IMR-90 (cell line): ENCODE measurements around the gene ATRNL1.

Experiments used
- NFE2L2 ChIP-seq: fragments of 150-350 bp; IDR thresholded peaks from 2 replicates; pipeline ENCODE4 v1.6.1; 2016; ENCODE audit warnings: low read depth, mild to moderate bottlenecking, low read length
- POLR2A ChIP-seq: IDR thresholded peaks from 2 replicates; pipeline ENCODE4 v1.6.1; 2012; ENCODE audit warnings: mild to moderate bottlenecking, low read depth, low read length
- TF ChIP-seq, protein P1 (sequence below): conservative IDR thresholded peaks from 2 replicates; pipeline ENCODE4 v1.5.1; 2012; ENCODE audit warnings: mild to moderate bottlenecking, low read depth, low read length, improper control_type of control experiment

GRCh38 chr10:115921795-115922194 lies 828.6 kb downstream of the ATRNL1 start:
- TF ChIP-seq NFE2L2, result no peak
- TF ChIP-seq, protein P1, sequence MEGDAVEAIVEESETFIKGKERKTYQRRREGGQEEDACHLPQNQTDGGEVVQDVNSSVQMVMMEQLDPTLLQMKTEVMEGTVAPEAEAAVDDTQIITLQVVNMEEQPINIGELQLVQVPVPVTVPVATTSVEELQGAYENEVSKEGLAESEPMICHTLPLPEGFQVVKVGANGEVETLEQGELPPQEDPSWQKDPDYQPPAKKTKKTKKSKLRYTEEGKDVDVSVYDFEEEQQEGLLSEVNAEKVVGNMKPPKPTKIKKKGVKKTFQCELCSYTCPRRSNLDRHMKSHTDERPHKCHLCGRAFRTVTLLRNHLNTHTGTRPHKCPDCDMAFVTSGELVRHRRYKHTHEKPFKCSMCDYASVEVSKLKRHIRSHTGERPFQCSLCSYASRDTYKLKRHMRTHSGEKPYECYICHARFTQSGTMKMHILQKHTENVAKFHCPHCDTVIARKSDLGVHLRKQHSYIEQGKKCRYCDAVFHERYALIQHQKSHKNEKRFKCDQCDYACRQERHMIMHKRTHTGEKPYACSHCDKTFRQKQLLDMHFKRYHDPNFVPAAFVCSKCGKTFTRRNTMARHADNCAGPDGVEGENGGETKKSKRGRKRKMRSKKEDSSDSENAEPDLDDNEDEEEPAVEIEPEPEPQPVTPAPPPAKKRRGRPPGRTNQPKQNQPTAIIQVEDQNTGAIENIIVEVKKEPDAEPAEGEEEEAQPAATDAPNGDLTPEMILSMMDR, result no peak
- TF ChIP-seq POLR2A, result no peak
